Renal cortical epithelial cell (primary cell): ENCODE results near the gene KLF8. TPM values are rescaled to one million over a fixed set of nuclear protein-coding genes. Genes with fewer than 3 reads are reported as not detected.
"Not testable (repeated sequence)": the region's sequence is repeated elsewhere in the genome, so short reads cannot be mapped to it uniquely, and the experiment has no call there.

Source experiments
- DNase-seq: peaks from one replicate; pipeline ENCODE4 v3.0.0-alpha.2; 2011; ENCODE audit warnings: low read depth
- total RNA-seq: library from RNA; depleted of rRNA; stranded (reverse); fragments of >200 nt; gene quantifications from 2 replicates; pipeline ENCODE4 v1.2.3, GENCODE V29; 2014

KLF8 gene
- total RNA-seq: 2.1 and 9.5 TPM in 2 replicates

DNA sequence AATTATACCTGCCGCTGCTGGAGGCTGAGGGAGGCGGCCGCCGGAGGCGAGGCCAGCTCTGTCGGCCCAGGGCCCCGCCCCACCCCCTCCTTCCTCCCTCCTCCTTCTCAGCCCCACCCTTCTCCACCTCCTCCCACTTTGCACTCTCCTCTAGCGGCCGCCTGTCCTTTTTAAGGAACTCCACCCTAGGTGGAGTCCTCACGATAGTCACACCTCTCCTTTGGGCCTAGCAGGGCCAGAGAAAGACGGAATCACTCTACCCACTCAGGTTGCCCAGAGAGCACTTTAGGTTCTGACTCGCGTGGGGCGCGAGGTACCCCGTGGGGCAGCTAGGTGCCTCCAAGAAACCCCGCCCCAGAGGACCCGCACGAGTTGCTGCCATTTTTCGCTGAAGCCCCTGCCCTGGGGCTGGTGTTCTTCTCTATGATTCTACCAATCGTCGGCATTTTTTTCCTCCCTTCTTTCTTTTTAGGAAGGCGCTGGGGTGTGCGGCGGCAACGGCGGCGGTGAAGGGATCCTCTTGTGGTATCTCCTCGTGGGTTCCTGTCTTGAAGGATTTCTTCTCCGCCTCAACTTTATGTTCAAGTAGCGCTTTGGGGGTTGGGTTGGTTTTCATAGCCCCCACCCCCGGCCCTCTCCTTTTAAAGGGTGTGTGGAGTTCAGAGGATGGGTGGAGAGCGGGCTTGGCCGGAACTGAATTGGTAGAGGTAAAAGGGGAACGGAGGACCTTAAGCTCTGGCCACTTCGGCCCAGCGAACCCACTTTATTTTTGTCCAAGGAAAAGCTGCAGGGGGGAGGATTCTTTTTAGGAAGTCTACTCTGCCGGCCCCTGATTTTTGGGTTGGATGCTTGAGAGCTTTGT, at the start of gene KLF8:
TSS of gene KLF8 (plus strand) at position 136 of the 862 bp plus-strand sequence. CDS start 979 bp downstream, outside the sequence.
- peak; percentile 11 for DNase-seq

DNA sequence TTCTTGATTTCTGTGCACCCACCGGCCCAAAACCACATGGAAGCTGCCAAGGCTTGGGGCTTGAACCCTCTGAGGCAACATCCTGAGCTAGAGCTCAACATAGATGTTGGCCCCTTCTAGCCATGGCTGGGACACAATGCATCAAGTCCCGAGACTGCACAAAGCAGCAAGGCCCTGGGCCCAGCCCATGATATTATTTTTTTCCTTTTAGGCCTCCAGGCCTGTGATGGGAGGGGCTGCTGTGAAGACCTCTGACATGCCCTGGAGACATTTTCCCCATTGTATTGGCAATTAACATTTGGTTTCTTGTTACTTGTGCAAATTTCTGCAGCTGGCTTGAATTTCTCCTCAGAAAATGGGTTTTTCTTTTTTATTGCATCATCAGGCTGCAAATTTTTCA, 25.2 kb upstream of the KLF8 start:
- not testable (repeated sequence) for DNase-seq

DNA sequence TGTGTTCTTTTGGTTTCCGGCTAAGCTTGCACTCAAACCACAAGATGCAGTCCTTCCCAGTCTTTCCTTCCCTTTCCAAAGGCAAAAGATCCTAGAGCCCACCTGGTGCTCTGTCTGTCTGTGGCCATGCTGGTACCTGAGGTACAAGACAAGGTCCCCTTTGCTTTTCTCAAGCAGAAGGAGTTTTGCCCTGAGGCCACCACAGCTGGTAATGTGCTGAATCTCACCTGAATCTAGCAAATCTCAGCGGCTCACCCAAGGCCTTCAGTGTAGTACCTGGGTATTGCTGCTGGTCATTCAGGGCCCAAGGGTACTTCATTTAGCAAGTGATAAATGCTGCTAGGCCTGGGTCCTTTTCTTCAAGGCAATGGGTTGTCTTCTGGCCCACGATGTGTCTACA, 20.5 kb upstream of the KLF8 start:
- DNase-seq: no peak

DNA sequence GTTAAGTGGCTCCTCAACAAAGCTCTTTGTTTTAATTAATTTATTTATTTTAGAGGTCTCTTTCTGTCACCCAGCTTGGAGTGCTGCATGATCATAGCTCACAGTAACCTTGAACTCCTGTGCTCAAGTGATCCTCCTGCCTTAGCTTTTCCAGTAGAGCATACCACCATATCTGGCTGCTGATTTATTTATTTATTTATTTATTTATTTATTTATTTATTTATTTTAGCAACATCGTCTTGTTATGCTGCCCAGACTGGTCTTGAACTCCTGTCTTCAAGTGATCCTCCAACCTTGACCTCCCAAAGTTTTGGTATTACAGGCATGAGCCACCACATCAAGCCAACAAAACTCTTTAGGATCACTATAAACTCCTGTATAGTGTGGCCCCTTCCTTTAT, 15.8 kb upstream of the KLF8 start:
- no peak for DNase-seq

DNA sequence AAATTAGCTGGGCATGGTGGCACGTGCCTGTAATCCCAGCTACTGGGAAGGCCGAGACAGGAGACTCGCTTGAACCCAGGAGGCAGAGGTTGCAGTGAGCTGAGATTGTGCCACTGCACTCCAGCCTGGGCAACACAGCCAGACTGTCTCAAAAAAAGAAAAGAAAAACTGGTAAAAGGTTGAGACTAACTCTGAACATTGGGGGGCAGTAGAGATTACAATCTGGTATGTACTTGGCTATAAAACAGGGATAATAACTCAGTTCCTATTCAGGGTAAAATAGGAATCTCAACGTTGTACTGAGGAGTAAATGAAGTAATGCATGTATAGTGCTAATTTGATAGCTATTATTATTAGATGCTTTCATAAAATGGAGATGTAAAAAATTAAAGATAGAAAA, 12.5 kb upstream of the KLF8 start:
- peak; percentile 30 for DNase-seq

DNA sequence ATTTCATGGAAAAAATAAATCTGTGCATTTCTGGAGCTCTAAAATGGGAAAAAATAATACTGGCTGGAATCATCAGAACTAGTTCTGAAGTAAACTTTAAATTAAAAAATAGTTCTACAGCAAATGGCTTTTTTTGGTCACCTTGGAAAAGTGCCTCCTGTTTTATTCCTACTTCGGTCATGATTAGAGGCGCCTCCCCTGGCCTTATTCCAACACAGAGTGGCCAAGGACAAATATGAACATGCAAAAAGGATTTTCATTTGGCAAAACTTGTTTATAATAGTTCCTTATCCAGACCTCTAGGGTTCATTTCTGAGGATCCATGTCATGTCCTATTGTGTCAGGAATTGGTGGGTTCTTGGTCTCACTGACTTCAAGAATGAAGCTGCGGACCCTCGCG, 11.1 kb upstream of the KLF8 start:
- DNase-seq: no peak

DNA sequence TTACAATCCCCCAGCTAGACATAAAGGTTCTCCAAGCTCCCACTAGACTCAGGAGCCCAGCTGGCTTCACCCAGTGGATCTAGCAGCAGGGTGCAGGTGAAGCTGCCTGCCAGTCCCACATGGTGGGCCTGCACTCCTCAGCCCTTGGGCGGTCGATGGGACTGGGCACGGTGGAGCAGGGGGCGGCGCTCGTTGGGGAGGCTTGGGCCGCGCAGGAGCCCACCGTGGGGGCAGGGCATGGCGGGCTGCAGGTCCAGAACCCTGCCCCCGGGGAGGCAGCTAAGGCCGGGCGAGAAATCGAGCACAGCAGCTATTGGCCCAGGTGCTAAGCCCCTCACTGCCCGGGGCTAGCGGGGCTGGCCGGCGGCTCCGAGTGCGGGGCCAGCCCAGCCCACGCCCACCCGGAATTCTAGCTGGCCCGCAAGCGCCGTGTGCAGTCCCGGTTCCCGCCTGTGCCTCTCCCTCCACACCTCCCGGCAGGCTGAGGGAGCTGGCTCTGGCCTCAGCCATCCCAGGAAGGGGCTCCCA, 9.6 kb upstream of the KLF8 start:
- DNase-seq: no peak

DNA sequence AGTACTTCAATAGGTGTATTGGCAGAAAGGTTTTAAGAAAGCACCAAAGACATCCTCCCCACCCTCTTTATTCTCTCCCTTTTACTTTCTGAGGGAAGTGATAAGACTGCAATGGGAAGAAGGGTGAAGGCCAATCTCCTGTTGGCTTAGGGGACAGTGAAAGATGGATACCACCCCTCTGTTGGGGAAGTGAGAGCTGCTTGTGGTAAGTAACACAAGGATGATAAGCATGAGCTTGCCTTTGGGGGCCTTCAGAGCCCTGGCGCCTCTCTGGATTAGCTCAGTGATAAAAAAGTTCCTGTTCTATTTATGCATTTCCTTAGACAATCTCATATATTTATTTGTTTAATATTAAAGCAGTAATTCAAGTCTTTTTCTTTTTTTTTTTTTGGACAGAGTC, 5.2 kb upstream of the KLF8 start:
- no peak for DNase-seq

DNA sequence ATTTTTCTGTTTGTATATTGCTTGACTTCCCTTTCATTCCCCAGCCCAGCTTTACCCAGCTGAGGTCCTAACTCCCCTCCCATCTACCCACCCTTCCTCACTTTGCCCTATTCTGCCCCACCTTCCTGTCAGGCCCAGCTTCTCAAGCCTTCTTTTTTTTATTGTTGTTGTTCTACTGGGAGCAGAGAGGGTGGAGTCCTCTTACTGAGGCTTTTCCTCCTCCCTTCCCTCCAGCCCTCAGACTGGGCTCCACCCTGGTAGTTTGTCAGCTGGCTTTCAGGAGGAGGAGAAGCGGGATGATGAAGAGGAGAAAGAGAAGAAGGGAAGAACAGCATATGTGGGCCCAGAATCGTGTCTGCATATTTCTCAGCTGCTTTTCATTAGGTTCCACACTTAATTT, 3.2 kb upstream of the KLF8 start:
- no peak for DNase-seq

DNA sequence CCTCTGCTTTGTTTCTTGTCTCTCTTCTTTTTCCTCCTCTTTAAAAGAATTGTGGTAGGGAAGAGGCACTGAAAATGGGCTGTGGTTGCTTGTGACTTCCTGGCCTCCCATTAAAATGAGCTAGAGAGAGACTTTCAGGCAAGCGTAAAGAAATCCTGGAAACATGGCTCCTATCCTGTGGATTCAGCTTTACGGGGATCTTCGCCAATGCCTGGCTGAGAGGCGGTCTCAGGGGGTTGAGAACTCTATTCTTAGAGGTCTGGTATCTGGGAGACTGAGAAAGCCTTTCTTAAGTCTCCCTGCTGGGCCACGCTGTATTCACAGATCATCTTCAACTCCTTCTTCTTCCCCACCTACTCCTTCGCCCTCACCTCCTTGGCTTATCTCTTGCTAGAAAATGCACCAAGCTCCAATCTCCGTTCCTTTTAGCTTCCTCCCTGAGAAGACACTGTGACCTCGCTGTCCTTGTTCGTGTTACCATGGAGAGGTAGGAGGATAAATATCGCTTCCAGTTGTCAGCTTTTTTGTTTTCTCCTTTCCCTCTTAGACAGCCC, 542 bp upstream of the KLF8 start:
- no peak for DNase-seq

DNA sequence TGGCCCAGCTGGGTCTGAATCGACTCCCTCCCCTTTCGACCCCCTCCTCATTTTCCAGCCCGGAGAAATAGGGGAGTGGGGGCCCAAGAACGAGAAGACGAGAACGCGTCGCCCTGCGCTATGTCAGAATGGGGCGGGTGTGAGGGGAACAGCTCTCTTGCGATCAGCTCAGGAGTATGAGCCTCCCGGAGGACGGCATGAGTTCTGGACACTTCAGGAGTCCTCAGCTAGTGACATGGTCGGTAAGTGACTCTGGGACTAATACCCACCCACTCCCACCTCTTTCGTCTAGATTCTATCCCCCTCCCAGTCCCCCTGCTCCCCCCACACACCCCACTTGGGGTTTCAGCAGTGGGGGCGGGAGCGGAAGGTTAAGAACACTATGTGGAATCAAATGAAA, 944 bp downstream of the KLF8 start:
- no peak for DNase-seq

DNA sequence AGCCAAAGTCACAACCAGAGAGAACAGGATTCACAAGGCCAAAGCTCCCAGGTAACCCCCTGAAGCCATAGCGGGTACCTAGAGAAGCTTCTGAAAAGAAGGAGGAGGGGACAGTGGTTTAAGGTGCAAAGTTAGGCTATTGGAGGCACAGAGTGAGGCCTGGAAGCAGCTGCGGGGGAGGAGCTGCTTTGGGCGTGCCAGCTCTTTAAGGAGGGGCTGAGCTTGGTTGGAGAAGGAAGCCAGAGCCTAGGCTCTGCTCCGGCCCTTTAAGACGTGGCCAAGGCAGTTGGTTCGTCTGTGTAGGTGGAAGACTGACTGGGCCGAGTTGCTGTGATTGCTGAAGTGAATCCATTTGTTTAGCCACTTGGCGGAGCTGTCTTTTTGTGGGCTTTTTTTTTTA, 1.5 kb downstream of the KLF8 start:
- DNase-seq: peak; percentile 83

DNA sequence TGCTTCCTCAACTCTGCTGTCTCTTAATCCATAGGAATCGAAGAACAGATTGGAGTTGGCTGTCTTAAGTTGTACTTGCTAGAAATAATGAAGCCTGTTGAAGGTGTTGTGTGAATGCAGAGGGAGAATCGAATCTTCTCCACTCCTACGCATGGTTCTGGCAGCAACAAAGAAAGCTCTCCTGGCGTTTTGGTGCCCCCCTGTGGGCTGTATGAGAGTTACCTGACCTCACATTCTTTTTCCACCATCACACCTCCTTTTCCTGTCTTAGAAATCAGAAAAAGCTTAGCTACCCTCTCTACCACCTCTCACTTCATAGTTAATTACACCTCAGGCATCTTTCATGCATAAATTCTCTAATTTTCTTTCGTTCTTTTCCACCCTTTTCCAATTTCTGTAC, 16.3 kb downstream of the KLF8 start:
- DNase-seq: peak; percentile 31

DNA sequence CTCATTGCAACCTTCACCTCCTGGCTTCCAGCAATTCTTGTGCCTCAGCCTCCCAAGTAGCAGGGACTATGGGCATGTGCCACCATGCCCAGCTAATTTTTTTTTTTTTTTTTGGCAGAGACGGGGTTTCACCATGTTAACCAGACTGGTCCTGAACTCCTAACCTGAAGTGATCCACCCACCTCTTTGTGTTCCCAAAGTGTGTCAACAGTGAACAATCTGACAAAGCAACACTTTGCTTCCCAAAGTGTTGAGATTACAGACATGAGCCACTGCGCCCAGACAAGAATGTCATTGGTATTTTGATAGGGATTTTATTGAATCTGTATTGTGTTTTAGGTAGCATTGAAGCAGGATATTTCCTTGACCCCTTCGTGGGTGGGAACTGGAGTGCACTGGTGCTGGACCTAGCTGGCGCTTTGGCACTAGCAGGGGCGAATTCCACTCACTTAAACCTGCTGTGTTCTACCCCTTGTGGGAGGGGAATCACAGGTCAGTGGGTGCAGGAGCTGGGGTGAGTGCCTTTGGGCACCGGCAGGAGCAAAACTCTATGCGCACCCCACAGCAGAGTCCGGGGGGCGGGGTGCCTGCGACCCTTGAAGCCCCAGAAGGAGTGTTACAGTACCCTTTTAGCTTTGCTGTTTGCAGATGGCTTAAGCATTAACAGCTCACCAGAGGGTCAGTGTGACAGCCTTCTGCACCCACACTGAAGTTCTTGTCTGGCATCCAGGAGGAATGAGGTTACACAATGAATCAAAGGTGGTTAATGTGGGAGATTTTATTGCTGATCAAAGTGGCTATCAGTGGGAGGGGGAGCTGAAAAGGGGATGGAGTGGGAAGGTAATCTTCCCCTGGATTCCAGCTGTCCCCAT, 21.9 kb downstream of the KLF8 start:
- peak; percentile 29 for DNase-seq

DNA sequence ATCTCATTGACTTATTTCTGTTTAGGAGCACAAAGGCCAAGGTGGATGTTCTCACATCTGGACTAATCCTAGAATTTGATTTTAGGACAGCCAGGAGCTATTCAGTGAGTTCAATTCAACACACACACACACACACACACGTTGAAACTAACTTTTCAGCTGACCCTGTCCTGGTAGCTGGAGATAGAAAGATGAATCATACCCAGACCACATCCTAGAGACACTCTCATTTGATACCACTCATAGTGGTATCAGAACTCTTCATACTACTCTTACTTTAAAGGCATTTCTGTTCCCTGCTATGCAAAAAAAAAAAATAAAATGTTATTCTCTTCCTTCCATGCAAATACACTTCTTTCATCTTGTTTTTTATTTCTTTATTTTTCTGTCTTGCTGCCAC, 36.7 kb downstream of the KLF8 start:
- DNase-seq: no peak

DNA sequence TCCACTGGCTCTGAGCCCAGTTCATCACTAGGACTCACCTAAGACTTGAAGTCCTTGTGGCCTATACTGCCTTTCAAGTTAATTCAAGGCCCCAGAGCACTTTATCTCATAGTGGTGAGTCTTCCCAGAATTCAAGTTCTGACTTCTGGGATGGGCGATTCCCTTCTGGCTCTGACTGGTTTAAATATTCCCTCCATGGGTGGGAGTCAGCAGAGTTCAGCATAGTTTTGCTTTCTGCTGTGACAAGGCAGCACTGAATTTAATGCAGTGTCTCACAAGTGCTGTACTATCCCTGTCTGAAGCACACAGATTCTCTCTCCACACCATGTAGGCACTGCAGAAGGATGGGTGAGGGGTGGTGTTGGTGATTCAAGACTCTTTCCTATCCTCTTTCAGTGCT, 46.5 kb downstream of the KLF8 start:
- DNase-seq: no peak

DNA sequence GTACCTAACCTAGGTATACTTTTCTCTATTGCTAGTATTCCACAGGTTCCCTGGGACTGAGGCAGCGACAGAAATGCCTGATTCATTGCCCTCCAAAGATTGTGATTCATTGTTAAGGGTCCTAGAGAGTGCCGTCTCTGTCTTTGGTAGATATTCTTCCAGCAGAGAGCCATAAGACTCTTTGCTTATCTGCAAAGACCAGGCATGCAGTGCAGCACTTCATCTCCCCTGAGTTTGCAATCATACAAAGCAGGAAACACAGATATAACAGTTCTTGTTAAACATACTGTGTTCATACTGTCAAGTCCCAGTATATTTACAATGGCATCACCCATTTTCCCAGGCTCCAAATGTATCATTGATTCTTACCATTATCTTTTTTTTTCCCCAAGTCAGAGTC, 47.7 kb downstream of the KLF8 start:
- no peak for DNase-seq

DNA sequence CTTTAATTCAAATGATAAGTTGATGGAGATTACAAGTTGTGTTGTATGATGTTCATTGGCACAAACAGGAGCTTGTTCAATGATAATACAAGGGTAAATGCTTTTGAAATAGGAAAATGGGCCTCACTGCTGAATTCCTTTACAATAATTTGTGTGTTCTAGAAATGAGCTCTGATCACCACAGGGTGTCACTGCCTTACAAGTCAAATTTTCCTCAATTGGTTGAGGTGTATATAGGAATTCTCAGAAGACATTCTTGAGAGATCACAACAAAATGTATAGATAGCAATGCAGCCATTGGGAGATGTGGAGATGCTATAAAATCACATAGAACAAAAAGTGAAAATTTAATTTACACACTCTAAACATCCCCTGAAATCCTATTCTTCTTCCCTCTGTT, 49.6 kb downstream of the KLF8 start:
- DNase-seq: peak; percentile 2

DNA sequence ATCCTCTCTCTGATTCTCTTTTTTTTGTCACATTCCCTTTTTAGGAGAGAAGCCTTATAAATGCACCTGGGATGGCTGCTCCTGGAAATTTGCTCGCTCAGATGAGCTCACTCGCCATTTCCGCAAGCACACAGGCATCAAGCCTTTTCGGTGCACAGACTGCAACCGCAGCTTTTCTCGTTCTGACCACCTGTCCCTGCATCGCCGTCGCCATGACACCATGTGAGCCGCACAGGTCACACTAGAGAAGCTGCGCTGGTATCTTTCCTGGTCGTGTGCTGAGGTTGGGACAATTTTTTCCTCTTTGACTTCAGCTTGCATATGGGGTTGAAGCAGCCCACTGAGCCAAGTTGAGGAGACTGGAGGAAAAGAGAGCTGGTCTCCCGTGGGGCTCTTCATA, 52.1 kb downstream of the KLF8 start:
- no peak for DNase-seq

DNA sequence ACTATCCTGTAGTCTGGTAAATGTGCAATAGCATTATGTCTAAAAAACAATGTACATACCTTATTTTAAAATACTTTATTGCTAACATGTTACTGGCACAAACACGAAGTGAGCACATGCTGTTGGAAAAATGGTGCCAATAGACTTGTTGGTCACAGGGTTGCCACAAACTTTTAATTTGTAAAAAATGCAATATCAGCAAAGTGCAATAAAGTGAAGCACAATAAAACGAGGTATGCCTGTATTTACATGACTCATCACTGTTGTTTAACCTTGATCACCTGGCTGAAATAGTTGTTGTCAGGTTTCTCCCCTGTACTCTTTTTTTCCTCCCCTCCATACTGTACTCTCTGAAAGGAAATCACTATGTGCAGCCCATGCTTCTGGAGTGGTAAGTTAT, 56.5 kb downstream of the KLF8 start:
- DNase-seq: no peak

DNA sequence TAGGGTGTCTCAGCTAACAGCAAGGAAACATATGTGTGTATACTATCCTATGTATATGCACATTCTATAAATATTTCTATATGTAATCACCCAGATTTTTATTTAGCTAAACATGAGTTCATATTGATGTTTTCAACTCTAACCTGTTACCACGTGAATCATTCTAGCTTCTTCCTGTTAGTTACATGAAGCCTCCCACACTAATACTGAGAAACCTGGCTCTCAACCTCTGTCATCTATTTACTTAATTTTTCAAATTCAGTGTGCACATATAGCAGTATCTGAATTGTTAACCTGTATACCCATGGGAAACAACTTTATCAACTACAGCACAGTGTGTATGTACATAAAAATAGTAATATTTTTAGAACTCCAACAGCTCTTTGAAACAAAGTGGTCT, 57.3 kb downstream of the KLF8 start:
- no peak for DNase-seq

DNA sequence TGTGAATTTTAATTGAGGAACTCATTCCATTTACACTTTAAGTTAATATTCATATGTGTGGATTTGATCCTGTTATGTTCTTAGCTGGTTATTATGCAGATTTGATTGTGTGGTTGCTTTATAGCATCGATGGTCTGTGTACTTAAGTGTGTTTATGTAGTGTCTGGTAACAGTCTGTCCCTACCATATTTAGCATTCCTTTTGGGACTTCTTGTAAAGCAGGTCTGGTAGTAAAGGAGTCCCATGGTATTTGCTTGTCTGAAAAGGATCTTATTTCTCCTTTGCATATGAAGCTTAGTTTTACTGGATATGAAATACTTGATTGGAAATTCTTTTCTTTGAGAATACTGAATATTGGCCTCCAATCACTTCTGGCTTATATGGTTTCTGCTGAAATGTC, 76.6 kb downstream of the KLF8 start:
- no peak for DNase-seq
